ENCODE results near the gene NLK.

- TF ChIP-seq CTCF (IDR thresholded peaks at IDR 0.05) (no peak), POLR2A (IDR thresholded peaks at IDR 0.05) (no peak), EP300 (IDR thresholded peaks at IDR 0.05) (no peak)
Observed at GRCh38 chr17:28031174-28031573, 11.3 kb upstream of the NLK start.

All from tibial nerve (tissue), 4 donors.